Stimulated activated CD8-positive, alpha-beta memory T cell treated with anti-CD3 and anti-CD28 coated beads, Interleukin-15, amount 100 ng/mL, for 48 hours (primary cell): ENCODE data around the gene TRIM39.
"Not testable (repeated sequence)": the region's sequence is repeated elsewhere in the genome, so short reads cannot be mapped to it uniquely, and the experiment has no call there.

Experiments
- DNase-seq, 2 donors: peaks; one replicate each; pipeline ENCODE4 v3.0.0-alpha.2; 2020; ENCODE audit warnings: low read depth in 2 of 2

The TRIM39 gene

DNA sequence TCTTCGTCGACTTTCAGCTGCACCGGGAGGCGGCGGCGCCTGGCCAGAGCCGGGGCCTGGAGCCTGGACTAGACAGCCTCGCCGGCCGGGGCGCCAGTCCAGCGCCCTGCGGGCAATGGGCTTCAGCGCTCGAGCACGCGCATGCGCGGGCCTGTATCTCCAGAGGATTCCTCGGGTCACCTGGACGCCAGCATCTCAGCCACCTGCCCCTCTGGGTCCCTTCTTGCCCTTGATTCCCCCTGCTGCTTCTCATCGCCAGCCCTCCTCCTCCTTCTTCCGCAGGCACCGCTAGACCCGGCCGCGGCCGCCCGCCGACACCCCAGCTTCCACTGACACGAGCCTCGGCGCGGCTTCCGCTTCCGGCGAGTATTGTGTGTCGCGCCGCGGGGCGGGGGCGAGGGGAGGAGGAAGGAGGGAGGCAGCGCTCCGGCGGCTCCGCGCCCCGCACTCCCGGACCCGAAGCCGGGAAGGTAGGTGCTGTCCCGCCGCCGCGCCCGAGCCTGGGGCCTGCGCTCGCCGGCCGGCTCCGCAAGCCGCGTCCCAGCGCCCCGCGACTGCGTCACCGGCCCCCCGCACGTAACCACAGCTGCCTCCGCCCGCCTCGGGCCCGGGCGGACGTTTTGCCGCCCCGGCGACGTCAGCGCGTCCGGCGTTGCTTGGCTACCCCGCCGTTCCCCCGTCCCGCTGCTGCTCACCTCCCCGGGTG lies at the start of gene TRIM39:
Gene TRIM39, plus strand, starts transcription at position 402 of the 706 bp plus-strand sequence. CDS start 2,391 bp downstream, outside the sequence.
- DNase-seq: peak; percentile 80 to 82

DNA sequence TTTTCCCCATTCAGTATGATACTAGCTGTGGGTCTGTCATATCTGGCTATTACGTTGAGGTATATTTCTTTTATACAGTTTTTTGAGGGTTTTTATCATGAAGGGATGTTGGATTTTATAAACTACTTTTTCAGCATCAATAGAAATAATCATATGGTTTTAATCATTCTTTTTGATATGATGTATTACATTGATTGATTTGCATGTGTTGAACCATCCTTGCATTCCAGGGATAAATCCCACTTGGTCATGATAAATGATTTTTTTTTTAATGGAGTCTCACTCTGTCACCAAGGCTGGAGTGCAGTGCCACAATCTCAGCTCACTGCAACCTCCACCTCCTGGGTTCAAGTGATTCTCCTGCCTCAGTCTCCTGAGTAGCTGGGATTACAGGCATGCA lies 45.7 kb upstream of the TRIM39 start:
- DNase-seq: not testable (repeated sequence)

DNA sequence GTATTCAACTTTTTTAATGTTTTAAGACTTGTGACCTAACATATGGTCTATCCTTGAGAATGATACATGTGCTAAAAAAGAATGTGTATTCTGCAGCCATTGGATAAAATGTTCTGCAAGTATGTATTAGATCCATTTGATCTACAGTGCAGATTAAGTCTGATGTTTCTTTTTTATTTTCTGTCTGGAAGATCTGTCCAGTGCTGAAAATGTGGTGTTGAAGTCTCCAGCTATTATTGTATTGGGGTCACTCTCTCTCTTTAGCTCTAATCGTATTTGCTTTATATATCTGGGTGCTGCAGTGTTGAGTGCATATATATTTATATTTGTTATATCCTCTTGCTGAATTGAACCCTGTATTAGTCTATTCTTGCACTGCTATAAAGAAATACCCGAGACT lies 44.2 kb upstream of the TRIM39 start:
- DNase-seq: no peak

- DNase-seq: no peak
Measured at GRCh38 chr6:30283761-30284160, 43.0 kb upstream of the TRIM39 start.

DNA sequence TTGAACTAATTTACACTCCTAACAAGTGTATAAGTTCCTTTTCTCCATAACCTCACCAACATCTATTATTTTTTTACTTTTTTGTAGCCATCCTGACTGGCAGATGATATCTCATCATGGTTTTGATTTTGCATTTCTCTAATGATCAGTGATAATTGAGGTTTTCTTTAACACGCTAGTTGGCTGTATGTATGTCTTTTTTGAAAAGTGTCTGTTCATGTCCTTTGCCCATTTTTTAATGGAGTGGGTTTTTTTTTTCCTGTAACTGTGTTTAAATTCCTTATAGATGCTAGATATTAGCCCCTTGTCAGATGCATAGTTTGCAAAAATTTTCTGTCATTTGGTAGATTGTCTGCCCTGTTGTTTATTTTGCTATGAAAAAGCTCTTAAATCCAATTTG lies 39.6 kb upstream of the TRIM39 start:
- no peak for DNase-seq

DNA sequence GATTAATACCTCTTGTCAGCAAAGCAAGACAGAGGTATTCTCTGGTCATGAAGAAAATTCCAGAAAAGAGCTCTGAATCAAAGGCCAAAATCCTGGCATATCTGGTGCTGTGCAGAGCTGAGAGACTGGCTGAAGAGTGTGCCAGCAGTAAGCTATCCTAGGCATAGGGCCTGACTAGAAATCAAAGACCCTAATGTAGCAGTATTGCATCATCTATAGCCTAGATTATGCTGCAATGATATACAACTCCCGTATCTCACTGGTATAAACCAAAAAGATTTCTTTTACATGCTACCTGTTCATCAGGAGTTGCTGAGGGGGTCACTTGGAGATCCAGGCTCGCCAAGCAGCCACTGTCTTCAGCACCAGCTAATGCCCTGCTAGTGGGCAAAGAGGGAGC lies 30.9 kb upstream of the TRIM39 start:
- no peak for DNase-seq

DNA sequence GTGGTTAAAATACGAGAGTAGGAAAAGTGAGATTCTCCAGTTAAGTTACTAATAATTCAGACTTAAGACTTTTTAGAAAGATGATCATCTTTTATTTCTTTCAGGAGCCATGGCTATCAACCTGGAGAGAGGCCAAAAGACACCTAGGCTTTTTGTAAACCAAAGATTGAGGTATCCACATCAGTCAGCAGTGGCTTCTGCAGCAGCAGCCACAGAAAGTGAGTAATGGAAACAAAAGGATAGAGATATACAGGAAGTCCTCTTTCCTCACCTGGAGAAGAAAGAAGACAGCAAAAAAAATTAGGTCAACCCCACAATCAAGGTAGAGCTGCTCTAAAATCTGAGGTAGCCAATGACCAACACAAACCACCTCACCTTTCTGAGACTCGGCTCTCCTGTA lies 22.7 kb upstream of the TRIM39 start:
- DNase-seq: no peak

GRCh38 chr6:30311101-30311500 lies 15.6 kb upstream of the TRIM39 start:
- DNase-seq: no peak

GRCh38 chr6:30311671-30312070 lies 15.1 kb upstream of the TRIM39 start:
- DNase-seq: no peak

DNA sequence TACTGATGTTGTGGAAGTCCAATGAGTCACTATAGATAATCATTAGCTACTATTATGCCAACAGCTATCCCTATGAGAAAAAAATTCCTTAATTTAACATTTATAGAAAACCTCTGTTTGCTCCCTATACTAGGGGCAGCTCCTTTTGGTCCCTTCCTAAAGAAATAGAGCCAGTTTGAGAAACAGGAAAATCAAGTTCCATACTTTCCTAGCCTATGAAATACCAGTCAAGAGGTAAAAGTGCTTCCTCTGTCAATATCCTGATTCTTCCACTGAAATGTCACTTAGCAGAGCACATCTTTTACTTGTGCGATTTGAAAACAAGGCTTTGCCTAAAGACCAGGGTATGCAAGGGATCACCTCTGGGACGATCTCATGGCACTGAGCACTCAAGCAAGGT lies 14.5 kb upstream of the TRIM39 start:
- DNase-seq: no peak

GRCh38 chr6:30312676-30313321 lies 13.9 kb upstream of the TRIM39 start:
- no peak for DNase-seq

DNA sequence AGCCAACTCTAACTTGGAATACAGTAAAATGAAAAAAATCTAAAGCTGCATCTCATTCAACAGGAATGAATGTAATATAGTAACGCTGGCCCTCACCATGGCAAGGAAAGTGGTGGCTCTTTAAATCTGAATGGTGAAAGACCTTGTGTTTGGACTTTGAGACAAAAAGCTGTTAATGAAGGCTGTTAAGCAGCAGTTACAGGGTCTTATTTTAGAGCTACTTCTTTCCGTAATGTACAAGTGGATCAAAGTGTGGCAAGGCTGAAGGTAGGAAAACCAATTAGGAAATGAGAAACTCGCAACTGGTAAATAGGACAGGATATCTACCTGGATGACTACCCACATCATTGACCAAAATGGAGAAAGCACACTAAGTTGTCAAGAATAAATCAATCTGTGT lies 11.6 kb upstream of the TRIM39 start:
- DNase-seq: no peak

- DNase-seq: no peak
Measured at GRCh38 chr6:30317913-30318589, 8.7 kb upstream of the TRIM39 start.

DNA sequence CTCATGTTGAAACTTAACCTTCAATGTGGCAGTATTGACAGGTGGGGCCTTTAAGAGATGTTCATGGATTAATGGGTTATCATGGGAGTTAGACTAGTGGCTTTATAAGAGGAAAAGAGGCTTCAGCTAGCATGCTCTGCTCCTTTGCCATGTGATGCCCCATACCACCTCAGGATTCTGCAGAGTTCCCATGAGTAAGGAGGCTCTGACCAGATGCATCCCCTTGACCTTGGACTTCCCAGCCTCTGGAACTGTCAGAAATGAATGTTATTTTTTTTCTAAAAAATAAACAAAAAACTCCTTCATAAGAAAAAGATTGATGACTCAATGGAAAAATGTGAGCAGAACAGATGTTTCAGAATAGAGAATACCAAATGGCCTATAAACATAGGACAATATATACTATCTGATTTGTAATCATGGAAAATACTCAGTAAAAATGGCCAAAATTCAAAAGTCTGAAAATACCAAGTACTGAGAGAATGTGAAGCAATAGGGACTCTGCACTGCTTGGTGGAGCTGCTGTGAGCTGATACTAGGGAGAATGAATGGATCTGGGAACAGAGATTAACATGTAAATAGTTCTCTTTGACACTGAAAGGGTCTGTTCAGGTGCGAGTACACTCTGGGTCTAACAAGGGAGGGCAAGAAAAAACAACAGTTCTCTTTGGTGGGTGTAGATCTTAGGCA lies 7.4 kb upstream of the TRIM39 start:
- no peak for DNase-seq

- no peak for DNase-seq
Measured at GRCh38 chr6:30321692-30322388, 4.9 kb upstream of the TRIM39 start.

DNA sequence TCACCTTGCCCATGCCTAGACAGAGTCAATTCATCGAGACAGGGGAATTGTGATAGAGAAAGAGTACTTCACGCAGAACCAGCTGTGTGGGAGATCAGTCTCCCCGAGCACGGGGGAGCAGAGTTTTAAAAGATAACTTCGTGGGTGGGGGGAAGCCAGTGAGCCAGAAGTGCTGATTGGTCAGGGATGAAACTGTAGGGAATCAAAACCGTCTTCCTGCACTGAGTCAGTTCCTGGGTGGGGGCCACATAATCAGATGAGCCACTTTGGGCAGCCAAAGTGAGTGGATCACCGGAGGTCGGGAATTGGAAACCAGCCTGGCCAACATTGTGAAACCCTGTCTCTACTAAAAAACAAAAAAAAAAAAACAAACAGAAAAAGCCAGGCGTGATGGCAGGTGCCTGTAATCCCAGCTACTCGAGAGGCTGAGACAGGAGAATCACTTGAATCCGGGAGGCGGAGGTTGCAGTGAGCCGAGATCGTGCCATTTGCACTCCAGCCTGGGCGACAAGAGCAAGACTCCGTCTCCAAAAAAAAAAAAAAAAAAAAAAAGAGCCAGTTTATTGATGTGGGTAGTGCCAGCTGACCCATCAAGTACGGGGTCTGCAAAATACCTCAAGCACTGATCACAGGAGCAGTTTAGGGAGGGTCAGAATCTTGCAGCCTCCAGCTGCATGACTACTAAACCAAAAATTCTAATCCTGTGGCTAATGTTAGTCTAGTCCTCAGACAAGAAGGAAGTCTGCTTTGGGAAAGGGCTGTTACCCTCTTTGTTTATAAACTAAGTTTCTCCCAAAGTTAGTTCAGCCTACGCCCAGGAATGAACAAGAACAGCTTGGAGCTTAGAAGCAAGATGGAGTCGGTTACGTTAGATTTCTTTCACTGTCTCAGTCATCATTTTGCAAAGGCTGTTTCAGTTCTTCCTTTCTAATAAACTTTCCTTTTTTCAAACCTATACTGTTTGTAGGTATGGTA lies 3.9 kb upstream of the TRIM39 start:
- no peak for DNase-seq

- DNase-seq: no peak
Measured at GRCh38 chr6:30323806-30324205, 2.9 kb upstream of the TRIM39 start.

DNA sequence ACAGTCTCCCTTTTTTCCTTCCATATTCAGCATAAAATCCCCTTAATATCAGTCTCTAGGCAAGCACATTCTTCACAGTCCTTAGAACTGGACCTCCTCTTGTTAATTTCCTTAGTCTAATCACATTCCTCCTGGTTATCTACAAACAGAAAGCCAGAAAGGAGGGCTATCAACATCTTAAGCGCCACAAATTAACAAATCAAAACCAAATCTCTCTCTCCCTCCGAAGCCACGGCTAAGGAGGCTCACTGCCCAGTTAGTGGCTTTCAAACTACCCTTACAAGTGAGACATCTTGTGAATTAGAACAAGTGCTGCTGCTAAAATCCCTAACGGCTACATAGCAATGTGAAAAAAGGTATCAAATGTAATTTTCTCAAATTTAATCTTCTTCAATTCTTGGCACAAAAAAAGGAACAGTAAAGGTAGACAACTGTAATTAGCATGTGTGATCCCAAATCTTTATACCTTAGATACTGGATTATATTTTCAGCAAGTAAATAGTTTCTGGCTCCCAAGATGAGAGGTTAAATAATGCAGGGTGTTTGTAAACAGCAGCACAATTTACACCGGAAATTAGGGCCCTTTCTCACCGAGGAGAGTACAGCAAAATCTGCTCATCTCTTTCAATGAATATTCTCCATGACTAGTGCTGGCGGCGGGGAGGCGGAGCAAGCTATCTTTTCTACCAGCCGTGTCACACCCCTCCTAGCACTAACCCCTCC lies 1.4 kb upstream of the TRIM39 start:
- DNase-seq: peak in 1 of 2 donors; percentile 78

DNA sequence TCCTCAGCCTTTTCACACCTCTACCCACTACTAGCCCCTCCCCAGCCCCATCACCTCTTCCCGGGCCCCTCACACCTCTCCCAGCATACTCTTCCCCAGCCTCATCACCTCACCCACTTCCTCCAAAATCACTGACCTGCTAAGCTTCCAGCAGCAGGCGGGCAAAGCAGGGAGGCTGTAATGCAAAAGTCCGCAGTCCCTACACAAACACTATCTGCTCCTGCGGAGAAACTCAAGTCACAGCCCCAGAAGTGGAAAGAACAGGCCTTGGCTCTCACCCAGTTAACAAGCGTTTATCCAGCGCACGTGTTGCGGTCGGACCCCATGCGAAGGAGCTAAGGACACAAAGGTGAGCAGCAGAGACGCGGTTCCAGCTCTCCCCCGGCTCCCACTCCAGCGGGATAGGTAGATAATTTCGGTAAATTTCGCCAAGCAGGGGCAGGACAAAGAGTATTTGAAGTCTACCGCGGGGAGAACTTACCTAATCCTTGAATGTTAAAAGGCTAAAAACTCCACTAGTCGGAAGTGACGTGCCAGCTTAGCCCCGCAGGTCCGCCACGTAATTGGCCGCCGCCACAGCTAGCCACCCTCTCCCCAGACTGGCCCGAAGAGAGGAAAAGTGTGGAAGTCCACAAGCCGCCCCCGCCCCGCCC lies 728 bp upstream of the TRIM39 start:
- DNase-seq: peak; percentile 63 to 78
